Stimulated activated CD4-positive, alpha-beta T cell treated with anti-CD3 and anti-CD28 coated beads, Interleukin-1b, Interleukin-23, amount 100 ng/mL, for 4 hours (primary cell): Measurements from ENCODE around the gene HNRNPDL.
"Not testable (repeated sequence)": the region's sequence is repeated elsewhere in the genome, so short reads cannot be mapped to it uniquely, and the experiment has no call there.

Source experiments
- DNase-seq, 2 donors: peaks; one replicate each; pipeline ENCODE4 v3.0.0-alpha.2; 2020; ENCODE audit warnings: low read depth in 2 of 2

HNRNPDL gene

DNA sequence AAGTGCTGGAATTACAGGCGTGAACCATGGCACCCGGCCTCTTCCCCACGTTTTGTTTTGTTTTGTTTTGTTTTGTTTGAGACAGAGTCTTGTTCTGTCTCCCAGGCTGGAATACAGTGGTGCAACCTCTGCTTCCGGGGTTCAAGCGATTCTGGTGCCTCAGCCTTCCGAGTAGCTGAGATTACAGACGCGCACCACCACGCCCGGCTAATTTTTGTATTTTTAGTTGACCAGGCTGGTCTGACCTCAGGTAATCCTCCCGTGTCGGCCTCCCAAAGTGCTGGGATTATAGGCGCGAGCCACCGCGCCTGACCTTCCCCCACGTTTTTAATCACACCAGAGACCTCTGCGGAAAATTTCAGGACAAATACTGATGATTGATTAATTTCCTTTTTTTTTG lies 2.3 kb upstream of the HNRNPDL start:
- DNase-seq, result no peak

DNA sequence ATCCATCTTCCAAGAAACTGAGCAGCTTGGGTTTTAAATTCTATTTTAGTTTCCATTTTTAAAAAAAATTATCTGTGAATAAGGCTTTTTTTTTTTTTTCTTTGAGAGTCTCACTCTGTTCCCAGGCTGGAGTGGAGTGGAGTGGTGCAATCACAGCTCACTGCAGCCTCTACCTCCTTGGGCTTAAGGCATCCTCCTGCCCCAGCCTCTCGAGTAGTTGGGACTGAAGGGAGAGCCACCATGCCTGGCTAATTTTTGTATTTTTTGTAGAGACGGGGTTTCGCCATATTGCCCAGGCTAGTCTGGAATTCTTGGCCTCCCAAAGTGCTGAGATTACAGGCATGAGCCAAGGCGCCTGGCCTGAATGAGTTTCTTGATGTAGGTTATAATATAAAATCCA lies 1.6 kb upstream of the HNRNPDL start:
- DNase-seq, result no peak

DNA sequence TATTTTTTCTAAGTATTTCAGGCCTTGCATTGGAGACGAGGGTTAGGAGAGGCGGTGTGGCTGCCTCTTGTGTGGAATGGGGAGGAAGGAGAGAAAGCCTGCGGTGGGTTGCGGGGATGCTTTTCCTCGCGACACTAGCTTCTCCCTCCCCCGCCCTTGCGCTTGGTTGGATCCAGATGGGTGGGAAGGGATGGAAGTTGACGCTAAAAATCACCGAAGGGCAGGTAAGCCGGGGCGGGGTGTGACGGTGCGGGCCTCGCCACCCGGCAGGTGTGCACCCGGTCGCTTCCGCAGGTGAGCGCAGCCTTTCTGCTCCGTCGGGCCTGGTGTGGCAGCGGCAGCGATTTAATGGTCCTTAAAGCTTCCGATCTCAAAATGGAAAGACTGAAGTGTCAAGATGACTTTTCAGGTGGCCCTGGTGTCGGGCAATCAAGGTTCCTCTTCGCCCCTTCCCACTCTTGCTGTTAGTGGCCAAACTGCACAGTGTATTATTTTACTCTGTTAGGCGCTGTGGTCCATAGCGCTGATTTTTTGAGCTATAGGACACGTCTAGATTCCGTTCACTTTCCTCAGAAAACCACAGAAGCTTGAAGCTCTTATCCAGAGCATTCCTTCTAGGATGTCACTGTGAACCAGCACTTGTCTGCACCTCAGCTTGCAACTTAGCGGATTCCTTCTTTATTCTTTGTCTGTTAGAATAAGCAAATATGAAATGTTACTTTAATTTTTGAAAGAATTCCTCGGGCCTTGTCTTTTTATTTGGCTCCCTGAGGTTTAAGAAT lies 893 bp upstream of the HNRNPDL start:
- DNase-seq, result peak; percentile 27 to 33

DNA sequence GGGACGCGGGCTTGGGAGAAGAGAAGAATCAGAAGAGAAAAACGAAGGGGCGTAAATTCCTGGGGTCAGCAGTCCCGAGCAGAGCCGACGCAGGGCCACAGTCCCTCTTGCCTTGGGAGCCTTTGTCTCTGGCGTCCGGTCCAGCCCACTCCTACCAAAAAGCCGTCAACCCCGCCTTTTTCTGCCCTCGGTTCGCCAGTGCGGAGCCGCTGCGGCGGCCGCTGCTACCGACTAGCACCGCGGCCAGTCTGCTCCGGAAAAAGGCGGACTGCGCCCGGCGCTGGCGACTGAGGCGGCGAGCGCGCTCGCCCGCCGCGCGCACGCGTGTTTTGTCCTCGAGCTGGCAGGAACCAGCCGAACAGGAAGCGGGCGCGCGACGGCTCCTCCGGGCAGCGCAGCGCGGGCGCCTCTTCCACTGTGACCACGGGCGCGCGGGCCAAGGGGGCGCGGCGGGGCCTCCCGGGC lies 502 bp downstream of the HNRNPDL start:
- no peak for DNase-seq

DNA sequence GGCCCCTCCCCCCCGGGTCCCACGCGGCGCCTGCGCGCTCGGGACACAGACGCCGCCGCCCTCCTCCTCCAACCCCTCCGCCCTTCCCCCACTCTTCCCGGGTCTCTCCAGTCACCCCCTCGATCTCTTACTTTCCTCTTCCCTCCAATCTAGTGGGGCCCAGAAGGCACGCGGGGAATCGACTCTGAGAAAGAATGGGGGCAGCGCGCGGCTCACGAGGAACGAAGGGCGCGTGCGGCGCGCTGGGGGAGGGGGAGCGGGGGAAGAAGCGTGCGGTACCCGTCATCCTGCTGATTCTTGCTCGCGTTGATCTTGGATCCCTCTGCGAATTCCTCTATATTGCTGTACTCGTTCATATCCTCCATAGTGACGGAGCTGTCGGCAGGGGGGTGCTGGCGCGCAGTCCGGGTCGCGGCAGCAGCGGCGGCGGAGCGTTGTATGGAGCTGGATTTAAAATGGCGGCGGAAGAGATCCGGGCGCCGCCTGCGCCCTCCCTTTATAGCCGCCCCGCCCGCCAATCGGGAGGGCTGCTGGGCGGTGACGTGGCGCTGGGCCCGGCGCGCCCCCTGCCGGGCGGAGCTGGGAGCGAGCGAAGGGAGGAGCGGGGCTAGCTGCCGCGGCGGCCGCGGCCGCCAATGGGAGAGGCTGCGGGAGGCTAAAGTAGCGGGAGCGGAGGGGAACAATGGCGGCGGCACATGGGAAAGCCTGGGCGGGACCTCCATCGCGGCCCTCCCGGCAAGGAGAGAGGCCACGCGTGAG lies 1.1 kb downstream of the HNRNPDL start:
- DNase-seq, result peak; percentile 93 to 94

DNA sequence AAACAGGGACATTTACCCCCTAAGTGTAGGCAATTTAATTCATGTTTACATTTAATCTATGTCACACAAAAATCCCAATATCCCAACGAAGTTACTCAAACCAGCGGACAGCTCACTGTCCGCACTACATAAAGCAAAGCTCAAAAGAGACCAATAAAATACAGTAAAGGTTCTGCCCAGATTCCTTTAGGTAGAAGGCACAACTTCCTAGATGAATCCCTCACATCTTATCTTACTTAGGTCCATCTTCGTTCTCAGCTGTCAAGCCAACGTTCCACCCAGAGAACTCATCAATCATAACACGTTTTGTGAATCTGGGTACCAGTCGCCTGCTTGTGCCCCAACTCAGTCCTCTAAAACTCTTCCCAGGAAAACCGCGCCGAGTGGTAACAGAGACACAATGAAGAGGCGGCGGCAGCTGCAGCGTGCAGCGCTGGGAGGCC lies 1.7 kb downstream of the HNRNPDL start:
- no peak for DNase-seq

DNA sequence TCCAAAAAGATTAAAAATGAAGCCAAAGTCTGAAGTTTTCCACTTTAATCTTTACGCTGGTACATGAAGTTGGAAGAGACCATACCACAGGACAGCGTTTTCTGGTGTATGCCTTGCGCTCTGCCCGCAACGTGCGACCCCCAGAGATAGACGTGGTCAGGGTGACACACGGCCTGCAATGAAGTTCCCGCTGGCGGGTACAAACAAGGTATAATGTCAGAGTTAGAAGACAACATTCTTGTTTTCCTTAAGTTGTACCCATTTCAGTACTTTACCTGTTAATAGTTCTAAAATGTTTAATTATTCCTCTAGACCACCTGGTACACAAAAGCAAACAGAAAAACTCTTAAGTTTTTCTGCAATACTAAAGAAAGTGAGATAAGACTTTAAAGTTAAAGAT lies 4.8 kb downstream of the HNRNPDL start:
- no peak for DNase-seq

DNA sequence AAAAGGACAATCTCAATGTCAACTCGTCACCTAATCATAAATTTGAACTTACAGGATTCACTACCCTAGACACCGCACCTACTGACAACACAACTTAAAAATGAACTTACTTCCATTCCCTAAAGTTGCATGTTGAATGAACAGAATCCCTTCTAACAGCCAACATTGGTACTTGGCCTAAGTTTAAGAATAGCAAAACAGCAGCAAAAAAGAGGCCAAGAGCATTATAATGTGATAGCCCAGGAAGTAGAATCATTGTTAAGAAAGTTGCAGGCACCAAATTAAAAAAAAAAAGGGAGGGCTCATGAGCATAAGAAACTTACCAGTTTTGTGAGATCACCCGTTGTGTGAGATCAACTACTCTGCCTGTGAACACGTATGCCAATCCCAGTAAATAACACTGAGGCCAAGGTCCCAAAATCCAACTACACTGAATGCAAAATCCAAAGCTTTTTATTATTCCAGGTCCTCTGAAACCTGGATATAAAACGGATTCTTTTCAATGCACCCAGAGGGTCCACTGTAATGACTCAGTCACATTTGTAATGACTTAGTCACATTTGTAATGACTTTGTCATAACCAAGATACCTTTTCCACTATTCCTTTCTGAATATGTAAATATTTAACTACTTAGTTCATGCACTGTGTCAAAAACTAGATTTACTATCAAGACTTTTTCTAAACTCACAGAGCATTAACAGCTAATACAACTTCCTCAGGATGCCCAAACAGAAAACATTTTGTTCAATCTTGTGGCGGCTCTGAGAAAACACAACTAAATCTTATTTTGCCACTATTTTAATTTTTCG lies 6.8 kb downstream of the HNRNPDL start:
- DNase-seq, result no peak

DNA sequence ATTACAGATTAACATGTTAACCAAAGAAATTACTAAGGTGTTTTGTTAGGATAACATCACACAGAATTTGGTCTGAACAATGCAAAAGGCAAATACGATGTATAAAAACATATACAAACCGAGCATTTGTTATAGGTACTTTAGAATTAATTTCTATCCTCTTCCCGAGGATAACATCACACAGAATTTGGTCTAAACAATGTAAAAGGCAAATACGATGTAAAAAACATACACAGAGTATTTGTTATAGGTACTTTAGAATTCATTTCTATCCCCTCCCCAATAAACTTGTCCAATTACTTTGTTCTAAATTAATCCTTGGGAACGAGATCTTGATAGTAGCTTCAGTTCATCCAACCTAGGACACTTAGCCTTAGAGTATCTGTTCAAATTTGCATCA lies 7.6 kb downstream of the HNRNPDL start:
- DNase-seq, result no peak

DNA sequence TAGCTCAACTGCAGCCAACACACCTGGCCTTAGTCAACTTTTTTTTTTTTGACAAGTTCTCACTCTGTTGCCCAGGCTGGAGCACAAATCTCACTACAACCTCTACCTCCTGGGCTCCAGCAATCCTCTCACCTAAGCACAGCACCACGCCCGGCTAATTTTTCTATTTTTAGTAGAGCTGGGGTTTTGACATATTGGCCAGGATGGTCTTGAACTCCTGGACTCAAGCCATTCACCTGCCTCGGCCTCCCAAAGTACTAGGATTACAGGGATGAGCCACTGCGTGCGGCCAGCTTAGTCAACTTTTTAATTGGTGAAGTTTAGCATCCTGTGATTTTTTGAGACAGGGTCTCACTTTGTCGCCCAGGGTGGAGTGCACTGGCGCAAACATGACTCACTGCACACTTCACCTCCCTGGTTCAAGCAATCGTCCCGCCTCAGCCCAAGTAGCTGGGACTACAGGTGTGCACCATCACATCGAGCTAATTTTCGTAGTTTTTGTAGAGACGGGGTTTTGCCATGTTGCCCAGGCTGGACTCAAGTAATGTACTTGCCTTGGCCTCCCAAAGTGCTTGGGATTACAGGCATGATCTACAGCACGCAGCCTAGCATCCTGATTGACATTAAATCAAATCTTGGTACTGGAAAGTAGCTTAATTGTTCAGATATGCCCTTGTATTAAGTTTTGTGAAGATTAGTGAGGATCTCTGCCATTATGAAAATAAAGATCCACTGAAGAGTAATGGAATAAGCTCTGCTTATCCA lies 8.3 kb downstream of the HNRNPDL start:
- no peak for DNase-seq

DNA sequence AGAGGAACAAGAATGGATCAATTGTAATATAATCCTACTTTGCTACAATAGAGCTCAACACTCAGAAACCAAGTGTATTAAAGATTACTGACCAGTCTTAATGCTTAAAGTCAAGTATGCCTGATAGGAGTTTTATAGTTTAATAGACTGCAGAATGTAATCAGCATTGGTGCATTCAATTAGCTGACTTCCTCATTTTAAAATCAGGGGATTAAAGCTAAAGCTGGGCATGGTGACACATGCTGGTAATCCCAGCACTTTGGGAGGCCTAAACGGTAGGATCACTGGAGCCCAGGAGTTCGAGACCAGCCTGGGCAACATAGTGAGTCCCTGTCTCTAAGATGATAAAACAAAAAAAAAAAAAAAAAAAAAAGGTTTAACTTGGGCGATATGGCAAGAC lies 10.8 kb downstream of the HNRNPDL start:
- DNase-seq, result no peak

DNA sequence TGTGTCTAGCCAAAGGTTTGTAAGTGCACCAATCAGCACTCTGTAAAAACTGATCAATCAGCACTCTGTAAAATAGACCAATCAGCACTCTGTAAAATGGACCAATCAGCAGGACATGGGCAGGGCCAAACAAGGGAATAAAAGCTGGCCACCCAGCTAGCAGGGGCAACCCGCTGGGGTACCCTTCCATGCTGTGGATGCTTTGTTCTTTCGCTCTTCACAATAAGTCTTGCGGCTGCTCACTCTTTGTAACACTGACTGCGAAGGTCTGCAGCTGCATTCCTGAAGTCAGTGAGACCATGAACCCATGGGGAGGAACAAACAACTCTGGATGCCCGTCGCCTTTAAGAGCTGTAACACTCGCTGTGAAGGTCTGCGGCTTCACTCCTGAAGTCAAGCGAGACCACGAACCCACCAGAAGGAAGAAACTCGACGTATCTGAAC lies 14.3 kb downstream of the HNRNPDL start:
- no peak for DNase-seq

DNA sequence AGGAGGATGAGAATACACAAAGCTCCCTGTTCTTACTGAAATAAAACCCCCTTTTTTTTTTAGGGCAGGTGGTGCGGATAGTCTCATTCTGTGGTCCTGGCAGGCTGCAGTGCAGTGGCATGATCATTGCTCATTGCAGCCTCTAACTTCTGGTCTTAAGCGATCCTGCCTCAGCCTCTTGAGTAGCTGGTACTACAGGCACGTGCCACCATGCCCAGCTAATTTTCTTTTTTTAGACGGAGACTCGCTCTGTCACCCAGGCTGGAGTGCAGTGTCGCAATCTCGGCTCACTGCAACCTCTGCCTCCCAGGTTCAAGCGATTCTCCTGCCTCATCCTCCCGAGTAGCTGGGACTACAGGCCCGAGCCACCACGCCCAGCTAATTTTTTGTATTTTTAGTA lies 15.2 kb downstream of the HNRNPDL start:
- not testable (repeated sequence) for DNase-seq

DNA sequence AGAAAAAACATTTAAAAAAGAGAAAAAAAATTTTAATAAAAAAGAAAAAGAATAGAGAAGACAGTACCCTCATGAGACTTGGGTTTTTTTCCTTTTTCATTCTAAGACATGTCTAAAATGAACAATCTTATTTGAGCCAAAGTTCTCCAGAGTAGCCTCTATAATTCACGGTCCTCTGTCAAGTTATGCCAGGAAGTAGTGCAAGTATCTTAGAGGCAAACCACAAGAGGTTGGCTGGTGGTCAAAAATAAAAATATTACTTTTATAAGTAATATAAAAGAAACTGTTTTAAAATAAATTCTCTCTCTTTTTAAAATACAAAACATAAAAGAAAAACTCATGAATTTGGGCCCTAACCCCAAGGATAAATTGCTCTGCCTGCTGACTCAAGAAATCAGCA lies 26.5 kb downstream of the HNRNPDL start:
- no peak for DNase-seq

DNA sequence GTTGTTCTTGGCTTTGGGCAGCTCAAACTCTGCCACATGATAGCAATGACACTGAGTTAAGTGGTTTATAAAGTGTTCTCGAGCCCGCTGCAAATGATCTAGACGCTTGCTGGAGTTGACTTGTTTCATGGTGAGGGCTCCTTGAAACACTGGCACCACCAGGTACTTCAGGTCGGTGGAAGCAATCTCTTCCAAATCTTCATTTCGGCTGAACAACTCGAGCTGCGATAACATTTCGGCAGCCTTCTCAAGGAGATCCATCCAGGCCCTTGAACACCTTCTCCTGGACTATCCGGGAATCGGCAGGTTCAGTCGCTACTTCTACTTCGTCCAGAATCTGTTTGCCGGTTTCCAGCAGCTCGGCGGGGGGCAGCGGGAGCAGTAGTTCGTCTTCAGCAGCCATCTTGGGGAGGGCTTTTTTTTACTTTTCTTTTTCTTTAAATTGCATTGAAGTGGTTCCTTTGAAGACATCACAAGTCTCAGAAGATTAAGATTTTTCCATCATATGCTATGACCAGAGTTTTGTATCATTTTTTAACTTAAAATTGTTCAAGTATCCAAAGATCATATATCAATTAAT lies 28.0 kb downstream of the HNRNPDL start:
- DNase-seq, result no peak

DNA sequence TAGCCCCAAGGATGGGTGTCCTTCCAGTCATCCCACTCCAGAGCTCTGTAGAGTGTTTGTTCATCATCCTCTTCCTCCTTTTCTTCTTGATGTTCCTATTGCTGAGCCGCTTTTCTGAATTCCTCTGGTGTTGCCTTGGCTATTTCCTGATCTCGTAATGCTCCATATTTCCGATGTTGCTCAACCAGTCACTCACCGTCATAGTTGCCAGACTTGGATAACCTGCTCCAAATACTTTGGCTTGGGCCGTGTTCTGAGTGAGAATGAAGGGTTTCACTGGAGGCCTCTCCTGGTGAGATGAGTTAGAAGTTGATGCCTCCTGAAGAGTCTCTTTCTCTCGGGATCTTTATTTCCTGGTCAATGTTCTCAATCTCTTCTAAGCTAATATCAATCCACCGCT lies 28.7 kb downstream of the HNRNPDL start:
- no peak for DNase-seq

DNA sequence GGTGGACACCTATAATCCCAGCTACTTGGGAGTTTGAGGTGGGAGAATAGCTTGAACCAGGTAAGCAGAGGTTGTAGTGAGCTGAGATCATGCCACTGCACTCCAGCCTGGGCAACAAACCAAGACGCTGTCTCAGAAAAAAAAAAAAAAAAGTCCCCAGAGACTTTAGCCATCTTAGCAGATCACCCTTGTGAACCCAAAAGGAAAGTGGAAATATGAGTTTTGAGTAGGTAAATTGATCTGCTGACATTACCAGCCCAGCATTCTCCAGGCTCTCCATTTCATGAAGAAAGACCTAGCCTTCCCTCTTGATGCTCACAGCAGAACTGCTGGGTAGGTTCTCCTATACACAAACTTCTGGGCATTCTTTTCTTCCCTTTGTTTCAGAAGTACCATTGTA lies 32.0 kb downstream of the HNRNPDL start:
- no peak for DNase-seq

DNA sequence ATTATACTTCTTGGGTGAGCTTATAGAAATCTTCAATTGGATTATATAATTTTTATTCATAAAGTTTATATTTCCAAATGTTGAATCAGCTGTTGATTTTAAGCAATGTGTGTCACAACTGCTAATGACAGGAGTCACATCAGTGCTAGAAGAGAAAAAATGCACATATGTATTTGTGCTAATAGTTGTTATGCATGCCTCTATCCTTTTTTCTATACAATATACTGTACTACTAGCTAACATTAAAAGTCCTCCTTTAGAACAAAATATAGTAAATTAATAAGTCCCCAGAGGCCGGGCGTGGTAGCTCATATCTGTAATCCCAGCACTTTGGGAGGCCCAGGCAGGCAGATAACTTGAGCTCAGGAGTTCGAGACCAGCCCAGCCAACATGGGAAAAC lies 32.7 kb downstream of the HNRNPDL start:
- DNase-seq, result no peak

DNA sequence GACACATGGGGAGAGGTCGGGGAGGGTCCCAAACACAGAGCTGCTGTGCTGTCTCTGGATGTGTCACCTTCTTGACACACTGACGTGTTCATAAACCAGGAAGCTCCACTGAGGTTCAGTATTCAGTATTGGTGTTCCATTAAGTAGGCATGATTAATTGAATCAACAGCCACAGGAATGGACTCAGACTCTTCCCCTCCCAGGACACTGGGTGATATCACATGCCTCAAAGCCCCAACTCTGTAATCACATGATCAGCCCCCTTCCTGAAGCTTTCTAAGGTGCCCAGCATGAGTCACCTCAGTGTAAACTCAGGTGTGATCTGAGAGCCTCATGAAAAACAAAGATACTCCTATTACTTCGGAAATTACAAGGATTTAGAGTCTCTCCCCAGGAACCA lies 35.4 kb downstream of the HNRNPDL start:
- DNase-seq, result no peak

DNA sequence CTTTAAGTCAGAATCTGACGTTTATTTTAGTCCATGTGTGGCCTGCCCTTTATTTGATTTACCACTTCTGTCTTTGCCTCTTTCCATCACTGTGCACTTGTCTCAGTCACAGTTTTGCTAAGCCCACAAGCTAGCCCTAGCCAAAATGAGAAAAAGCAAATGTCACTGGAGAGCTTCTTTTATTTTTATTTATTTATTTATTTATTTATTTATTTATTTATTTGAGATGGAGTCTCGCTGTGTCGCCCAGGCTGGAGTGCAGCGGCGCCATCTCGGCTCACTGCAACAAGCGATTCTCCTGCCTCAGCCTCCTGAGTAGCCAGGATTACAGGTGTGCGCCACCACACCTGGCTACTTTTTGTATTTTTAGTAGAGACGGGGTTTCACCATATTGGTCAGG lies 40.2 kb downstream of the HNRNPDL start:
- DNase-seq, result not testable (repeated sequence)

DNA sequence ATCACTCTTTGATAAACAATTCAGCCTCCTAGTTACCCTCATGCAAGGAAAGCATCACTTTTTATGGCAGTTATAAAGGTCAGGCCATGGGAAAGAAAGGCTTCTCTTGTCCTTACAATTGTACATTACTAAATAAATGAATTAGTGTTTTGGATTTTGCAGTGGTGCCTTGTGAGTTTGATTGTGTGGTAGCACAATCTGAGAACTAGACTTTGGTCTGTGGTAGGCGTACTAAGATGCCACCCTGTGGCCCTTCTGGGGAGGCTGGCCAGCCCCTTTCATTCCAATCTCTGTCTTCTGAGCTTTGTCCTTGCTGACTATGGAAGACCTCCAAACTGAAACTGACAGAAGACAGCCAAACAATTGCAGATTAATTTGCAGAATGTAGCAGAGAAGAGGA lies 41.9 kb downstream of the HNRNPDL start:
- DNase-seq, result no peak
